H1 (cell line): ENCODE results near the gene TASP1.

Experiments
- CTCF ChIP-seq, 3 experiments: IDR thresholded peaks; 1 replicate in 2 of 3; 2 replicates in 1 of 3; pipeline versions ENCODE4 v1.5.1 to v1.6.1; 2011; ENCODE audit warnings: low read length in 3 of 3, mild to moderate bottlenecking in 3 of 3, inconsistent platforms in 2 of 3, low read depth in 1 of 3, moderate library complexity in 1 of 3; ENCODE audit not compliant: insufficient read depth in 1 of 3; ENCODE audit errors: control extremely low read depth in 1 of 3
- EGR1 ChIP-seq: IDR thresholded peaks from 2 replicates; pipeline ENCODE4 v1.6.1; 2011; ENCODE audit warnings: low read depth, low read length, borderline replicate concordance
- EP300 ChIP-seq, 2 experiments: IDR thresholded peaks; 1 replicate in 1 of 2; 2 replicates in 1 of 2; pipeline ENCODE4 v1.6.1; 2011 to 2012; ENCODE audit warnings: low read depth in 2 of 2, low read length in 2 of 2, mild to moderate bottlenecking in 2 of 2, borderline replicate concordance in 1 of 2, inconsistent platforms in 1 of 2, moderate library complexity in 1 of 2
- JUN ChIP-seq: IDR thresholded peaks from 2 replicates; pipeline ENCODE4 v1.6.1; 2011; ENCODE audit warnings: low read depth, mild to moderate bottlenecking, improper control_type of control experiment, low read length
- KDM1A ChIP-seq: fragments of 200-600, 300-600 bp; sonication (generic); IDR thresholded peaks from 2 replicates; pipeline ENCODE4 v1.7.1; 2016; ENCODE audit warnings: mild to moderate bottlenecking, low read length, borderline replicate concordance
- MAX ChIP-seq: IDR thresholded peaks from 2 replicates; pipeline ENCODE4 v1.6.1; 2012; ENCODE audit warnings: inconsistent platforms
- POLR2A ChIP-seq, 2 experiments: IDR thresholded peaks; 1 replicate in 1 of 2; 2 replicates in 1 of 2; pipeline ENCODE4 v1.6.1; 2011; ENCODE audit warnings: low read depth in 2 of 2, low read length in 2 of 2, mild to moderate bottlenecking in 2 of 2; ENCODE audit errors: control extremely low read depth in 1 of 2
- RFX5 ChIP-seq: IDR thresholded peaks from 2 replicates; pipeline ENCODE4 v1.6.1; 2011; ENCODE audit warnings: low read depth, low read length, improper control_type of control experiment, borderline replicate concordance
- TEAD4 ChIP-seq: IDR thresholded peaks from 2 replicates; pipeline ENCODE4 v1.6.1; 2012; ENCODE audit warnings: low read depth, low read length, inconsistent platforms, mixed read lengths

GRCh38 chr20:13458860-13459451 lies 179.8 kb downstream of the TASP1 start:
- TF ChIP-seq RFX5 (no peak), TEAD4 (no peak), CTCF (IDR thresholded peaks at IDR 0.05; ENCODE audit: control extremely low read depth in 1 of 3, insufficient read depth in 1 of 3, low read depth in 1 of 3, low read length in 3 of 3) (peak; percentile 14 to 83 (median 56)), KDM1A (no peak), EGR1 (no peak), EP300 (IDR thresholded peaks at IDR 0.05; ENCODE audit: borderline replicate concordance in 1 of 2, low read depth in 2 of 2, low read length in 2 of 2) (no peak), POLR2A (IDR thresholded peaks at IDR 0.05; ENCODE audit: control extremely low read depth in 1 of 2, low read depth in 2 of 2, low read length in 2 of 2) (no peak), MAX (no peak), JUN (no peak)
